AG09309 (cell line): Measurements from ENCODE around the gene BCAS1.

Source experiments
- DNase-seq: peaks from one replicate; pipeline ENCODE4 v3.0.0-alpha.2; 2010; ENCODE audit warnings: low read depth
- H3K4me3 ChIP-seq: 2 replicates; pipeline ENCODE4 v1.5.1; 2011; ENCODE audit warnings: mild to moderate bottlenecking, low read depth, low read length, moderate library complexity; ENCODE audit not compliant: control insufficient read depth
- CTCF ChIP-seq: IDR thresholded peaks from 2 replicates; pipeline ENCODE4 v1.5.1; 2011; ENCODE audit warnings: mild to moderate bottlenecking, low read depth, low read length, inconsistent platforms; ENCODE audit not compliant: insufficient read depth, control insufficient read depth; ENCODE audit errors: missing control alignments

Gene BCAS1

GRCh38 chr20:53996584-53997486 is 73.6 kb downstream of the BCAS1 start:
- TF ChIP-seq CTCF, result no peak
- DNase-seq, result no peak
- no peak overlapping the region for H3K4me3 ChIP-seq

GRCh38 chr20:53995949-53996348 is 74.4 kb downstream of the BCAS1 start:
- H3K4me3 ChIP-seq, result no peak overlapping the region
- no peak for TF ChIP-seq CTCF
- no peak for DNase-seq

- DNase-seq, result no peak
- H3K4me3 ChIP-seq, result no peak overlapping the region
- no peak for TF ChIP-seq CTCF
These were observed 76.3 kb downstream of the BCAS1 start for GRCh38 chr20:53994088-53994487.

GRCh38 chr20:53993310-53993709 is 77.1 kb downstream of the BCAS1 start:
- TF ChIP-seq CTCF, result no peak
- DNase-seq, result no peak
- H3K4me3 ChIP-seq, result no peak overlapping the region

GRCh38 chr20:53990768-53991450 is 79.5 kb downstream of the BCAS1 start:
- no peak overlapping the region for H3K4me3 ChIP-seq
- DNase-seq, result no peak
- no peak for TF ChIP-seq CTCF

GRCh38 chr20:53990003-53990402 is 80.4 kb downstream of the BCAS1 start:
- H3K4me3 ChIP-seq, result no peak overlapping the region
- no peak for DNase-seq
- TF ChIP-seq CTCF, result no peak
